ENCODE measurements around the gene SLC9A8. TPM values are rescaled to one million over a fixed set of nuclear protein-coding genes. Genes with fewer than 3 reads are reported as not detected.

SLC9A8 gene
- total RNA-seq, 1 donor from 2014 or later: 6.2 TPM

DNA sequence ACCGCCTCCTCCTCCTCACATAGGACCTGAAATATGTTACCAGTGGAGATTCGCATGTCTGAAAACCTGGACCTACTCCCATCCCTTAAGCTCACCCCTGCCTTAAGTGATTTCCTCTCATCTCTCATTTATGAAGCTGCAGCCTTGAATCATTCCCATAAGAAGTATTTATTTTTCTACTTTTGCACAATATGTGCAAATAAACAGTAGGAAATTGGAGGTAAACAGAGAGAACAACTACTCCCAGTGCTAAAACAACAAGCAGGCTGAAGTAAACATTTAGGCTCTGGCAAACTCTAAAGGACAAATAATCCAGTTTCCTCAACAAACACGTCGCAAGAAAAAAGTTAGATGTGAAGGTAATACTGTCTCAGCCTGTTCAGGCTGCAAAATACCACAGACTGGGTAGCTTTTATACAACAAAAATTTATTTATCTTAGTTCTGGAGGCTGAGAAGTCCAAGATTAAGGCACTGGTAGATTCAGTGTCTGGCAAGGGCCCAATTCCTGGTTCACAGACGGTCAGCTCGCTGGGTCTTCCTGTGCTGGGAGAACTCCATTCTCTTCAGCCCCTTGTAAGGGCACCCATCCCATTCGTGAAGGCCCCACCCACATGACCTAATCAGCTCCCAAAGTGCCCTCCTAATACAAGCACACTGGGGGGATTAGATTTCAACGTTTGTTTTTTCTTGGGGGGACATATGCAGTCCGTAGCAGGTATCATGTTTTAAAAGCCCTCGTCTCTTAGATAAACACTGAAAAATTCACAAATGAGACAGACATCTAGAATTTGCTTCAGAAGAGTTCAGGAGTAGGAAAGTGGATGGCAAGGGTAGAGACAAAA, 87.1 kb downstream of the SLC9A8 start:
- H3K79me2 ChIP-seq (ENCODE audit: insufficient read depth, low read length): no peaks in the 10 kb centered on the region
- H3K36me3 ChIP-seq (ENCODE audit: insufficient read depth, low read length): peaks cover 6% of the 10 kb centered on the region
- no peaks in the 10 kb centered on the region for H3K27me3 Mint-ChIP-seq (ENCODE audit: low read depth, unreplicated experiment)
- H3K4me2 ChIP-seq (ENCODE audit: low read length): no peak overlapping the region
- no peaks in the 10 kb centered on the region for H3K4me1 Mint-ChIP-seq (ENCODE audit: low read depth, unreplicated experiment)
- FAIRE-seq (no peak), DNase-seq (ENCODE audit: low read depth) (no peak)
- H4K20me1 ChIP-seq (ENCODE audit: insufficient read depth, low read length): peaks cover 12% of the 10 kb centered on the region
- no peak overlapping the region for H3K4me3 ChIP-seq (ENCODE audit: insufficient read depth, low read depth, low read length)
- H3K4me1 ChIP-seq (ENCODE audit: insufficient read depth, low read length): no peaks in the 10 kb centered on the region
- no peaks in the 10 kb centered on the region for H3K9me3 Mint-ChIP-seq (ENCODE audit: unreplicated experiment)
- no peak overlapping the region for H3K27ac ChIP-seq (ENCODE audit: low read depth, low read length)
- no peaks in the 10 kb centered on the region for H3K27me3 ChIP-seq (ENCODE audit: insufficient read depth, low read length)
- no peak overlapping the region for H3K27ac Mint-ChIP-seq (ENCODE audit: unreplicated experiment)
- no peak for TF ChIP-seq CTCF (IDR thresholded peaks at IDR 0.05; ENCODE audit: insufficient read depth, low read depth, low read length)
- H3K9ac ChIP-seq (ENCODE audit: low read length): no peak overlapping the region
- H3K4me3 Mint-ChIP-seq (ENCODE audit: unreplicated experiment): no peak overlapping the region
- no peaks in the 10 kb centered on the region for H3K36me3 Mint-ChIP-seq (ENCODE audit: low read depth, unreplicated experiment)
- H2AFZ ChIP-seq (ENCODE audit: low read depth, low read length): no peak overlapping the region
- no peaks in the 10 kb centered on the region for H3K9me3 ChIP-seq (ENCODE audit: insufficient read depth, low read depth, low read length)

GRCh38 chr20:49901588-49901987, 89.0 kb downstream of the SLC9A8 start:
- H3K36me3 Mint-ChIP-seq (ENCODE audit: low read depth, unreplicated experiment): peaks cover 10% of the 10 kb centered on the region
- no peaks in the 10 kb centered on the region for H3K4me1 ChIP-seq (ENCODE audit: insufficient read depth, low read length)
- H3K9ac ChIP-seq (ENCODE audit: low read length): no peak overlapping the region
- H3K27me3 Mint-ChIP-seq (ENCODE audit: low read depth, unreplicated experiment): no peaks in the 10 kb centered on the region
- H3K27ac ChIP-seq (ENCODE audit: low read depth, low read length): no peak overlapping the region
- H3K4me2 ChIP-seq (ENCODE audit: low read length): no peak overlapping the region
- no peak overlapping the region for H3K4me3 ChIP-seq (ENCODE audit: insufficient read depth, low read depth, low read length)
- H3K79me2 ChIP-seq (ENCODE audit: insufficient read depth, low read length): peaks cover 9% of the 10 kb centered on the region
- no peak overlapping the region for H2AFZ ChIP-seq (ENCODE audit: low read depth, low read length)
- DNase-seq (ENCODE audit: low read depth) (no peak), FAIRE-seq (no peak)
- no peaks in the 10 kb centered on the region for H3K9me3 Mint-ChIP-seq (ENCODE audit: unreplicated experiment)
- peaks cover 7% of the 10 kb centered on the region for H3K36me3 ChIP-seq (ENCODE audit: insufficient read depth, low read length)
- no peak overlapping the region for H3K4me3 Mint-ChIP-seq (ENCODE audit: unreplicated experiment)
- H3K27me3 ChIP-seq (ENCODE audit: insufficient read depth, low read length): no peaks in the 10 kb centered on the region
- H3K4me1 Mint-ChIP-seq (ENCODE audit: low read depth, unreplicated experiment): no peaks in the 10 kb centered on the region
- no peaks in the 10 kb centered on the region for H3K9me3 ChIP-seq (ENCODE audit: insufficient read depth, low read depth, low read length)
- H3K27ac Mint-ChIP-seq (ENCODE audit: unreplicated experiment): no peak overlapping the region
- H4K20me1 ChIP-seq (ENCODE audit: insufficient read depth, low read length): peaks cover 24% of the 10 kb centered on the region
- TF ChIP-seq EZH2 (IDR thresholded peaks at IDR 0.05; ENCODE audit: insufficient read depth, low read length) (no peak), CTCF (IDR thresholded peaks at IDR 0.05; ENCODE audit: insufficient read depth, low read depth, low read length) (no peak)

All from astrocyte (in vitro differentiated cells and primary cell).